Measurements from ENCODE around the gene TREX2.

DNA sequence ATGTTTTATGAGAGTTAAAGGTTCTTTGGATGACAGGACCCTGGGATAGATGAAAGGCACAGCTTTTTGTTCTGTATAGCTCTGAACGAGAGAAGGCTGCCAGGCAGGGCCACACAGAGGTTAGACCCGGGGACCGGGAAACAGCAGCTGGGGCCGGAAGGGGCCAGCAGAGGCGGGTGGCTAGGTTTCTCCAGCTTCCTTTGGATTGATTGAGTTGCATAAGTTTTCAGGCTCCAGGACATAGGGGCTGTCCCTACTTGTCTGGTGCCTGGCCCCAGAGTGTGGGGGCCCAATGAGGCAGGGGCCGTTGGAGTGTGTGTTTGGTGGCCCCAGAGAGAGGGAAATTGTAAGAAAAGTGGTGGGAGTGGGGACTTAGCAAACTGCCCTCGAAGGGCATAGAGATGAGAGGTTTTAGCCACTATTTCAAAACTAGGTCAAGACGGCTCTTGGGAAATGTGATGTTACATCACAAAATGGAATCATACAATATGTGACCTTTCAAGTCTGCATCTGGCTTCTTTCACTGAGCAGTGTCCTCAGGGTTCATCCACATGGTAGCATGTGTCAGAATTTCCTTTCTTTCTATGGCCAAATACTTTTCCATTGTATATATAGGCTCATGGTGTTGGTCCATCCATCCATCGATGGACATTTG is 30.9 kb downstream of the TREX2 start:
- TF ChIP-seq, protein P1, sequence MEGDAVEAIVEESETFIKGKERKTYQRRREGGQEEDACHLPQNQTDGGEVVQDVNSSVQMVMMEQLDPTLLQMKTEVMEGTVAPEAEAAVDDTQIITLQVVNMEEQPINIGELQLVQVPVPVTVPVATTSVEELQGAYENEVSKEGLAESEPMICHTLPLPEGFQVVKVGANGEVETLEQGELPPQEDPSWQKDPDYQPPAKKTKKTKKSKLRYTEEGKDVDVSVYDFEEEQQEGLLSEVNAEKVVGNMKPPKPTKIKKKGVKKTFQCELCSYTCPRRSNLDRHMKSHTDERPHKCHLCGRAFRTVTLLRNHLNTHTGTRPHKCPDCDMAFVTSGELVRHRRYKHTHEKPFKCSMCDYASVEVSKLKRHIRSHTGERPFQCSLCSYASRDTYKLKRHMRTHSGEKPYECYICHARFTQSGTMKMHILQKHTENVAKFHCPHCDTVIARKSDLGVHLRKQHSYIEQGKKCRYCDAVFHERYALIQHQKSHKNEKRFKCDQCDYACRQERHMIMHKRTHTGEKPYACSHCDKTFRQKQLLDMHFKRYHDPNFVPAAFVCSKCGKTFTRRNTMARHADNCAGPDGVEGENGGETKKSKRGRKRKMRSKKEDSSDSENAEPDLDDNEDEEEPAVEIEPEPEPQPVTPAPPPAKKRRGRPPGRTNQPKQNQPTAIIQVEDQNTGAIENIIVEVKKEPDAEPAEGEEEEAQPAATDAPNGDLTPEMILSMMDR (IDR thresholded peaks at IDR 0.05): no peak
- TF ChIP-seq ZFX (IDR thresholded peaks at IDR 0.05; ENCODE audit: borderline replicate concordance): no peak
